Calu3 (cell line): Measurements from ENCODE around the gene AGO4. TPM values are rescaled to one million over a fixed set of nuclear protein-coding genes. Genes with fewer than 3 reads are reported as not detected.

Experiments
- BruUV-seq: library from RNA; stranded (reverse); fragments of 400-500 nt; replicated peaks from 2 replicates; lab custom pipeline; 2021; lab: Mats Ljungman, UMichigan
- CTCF ChIA-PET: fragments of 300-600 bp; sonication (Branson Sonifier 250); formaldehyde crosslinking; loops from one replicate; lab custom pipeline; 2022; ENCODE audit warnings: antibody characterized with exemption; lab: Charles Lee
- DNase-seq: peaks from one replicate; pipeline ENCODE4 v3.0.0; 2022
- H3K27ac Mint-ChIP-seq: one replicate; pipeline ENCODE4 v1.8.0; 2022; ENCODE audit warnings: mixed read lengths; ENCODE audit not compliant: unreplicated experiment
- H3K27me3 Mint-ChIP-seq: one replicate; pipeline ENCODE4 v1.8.0; 2022; ENCODE audit warnings: mixed read lengths; ENCODE audit not compliant: unreplicated experiment
- H3K36me3 Mint-ChIP-seq: one replicate; pipeline ENCODE4 v1.8.0; 2022; ENCODE audit warnings: mild to moderate bottlenecking, moderate library complexity, mixed read lengths; ENCODE audit not compliant: insufficient read depth, unreplicated experiment
- H3K4me1 Mint-ChIP-seq: one replicate; pipeline ENCODE4 v1.8.0; 2022; ENCODE audit warnings: mild to moderate bottlenecking, low read depth, mixed read lengths; ENCODE audit not compliant: unreplicated experiment
- H3K4me3 Mint-ChIP-seq: one replicate; pipeline ENCODE4 v1.8.0; 2022; ENCODE audit warnings: mild to moderate bottlenecking, low read depth, moderate library complexity, mixed read lengths; ENCODE audit not compliant: unreplicated experiment
- H3K9me3 Mint-ChIP-seq: one replicate; pipeline ENCODE4 v1.8.0; 2022; ENCODE audit warnings: low read depth, mixed read lengths; ENCODE audit not compliant: unreplicated experiment
- intact Hi-C: fragments of 100-400 bp; cut with micrococcal nuclease; formaldehyde crosslinking; loops from one replicate; pipeline ENCODE4 v1.10.0; 2022; ENCODE audit not compliant: unreplicated experiment
- total RNA-seq: library from RNA; stranded (reverse); gene quantifications from 2 replicates; pipeline ENCODE4 v1.2.3, GENCODE V29; 2022
- TF ChIP-seq, protein P1 (sequence below): fragments of 200-600 bp; IDR thresholded peaks from one replicate; pipeline ENCODE4 v1.8.0; 2022; ENCODE audit warnings: antibody characterized with exemption; ENCODE audit not compliant: unreplicated experiment

AGO4 gene
- total RNA-seq, 1 experiment from 2014 or later = 8.3 TPM

- Mint-ChIP-seq H3K27me3 (no peaks in the 10 kb centered on the region), H3K9me3 (no peaks in the 10 kb centered on the region), H3K27ac (no peak overlapping the region), H3K4me1 (no peaks in the 10 kb centered on the region), H3K4me3 (no peak overlapping the region), H3K36me3 (no peaks in the 10 kb centered on the region)
- BruUV-seq = no TSS peak
- CTCF ChIA-PET = no interaction called here
- no peak for DNase-seq
- intact Hi-C loops = no loop called here
- TF ChIP-seq, protein P1, sequence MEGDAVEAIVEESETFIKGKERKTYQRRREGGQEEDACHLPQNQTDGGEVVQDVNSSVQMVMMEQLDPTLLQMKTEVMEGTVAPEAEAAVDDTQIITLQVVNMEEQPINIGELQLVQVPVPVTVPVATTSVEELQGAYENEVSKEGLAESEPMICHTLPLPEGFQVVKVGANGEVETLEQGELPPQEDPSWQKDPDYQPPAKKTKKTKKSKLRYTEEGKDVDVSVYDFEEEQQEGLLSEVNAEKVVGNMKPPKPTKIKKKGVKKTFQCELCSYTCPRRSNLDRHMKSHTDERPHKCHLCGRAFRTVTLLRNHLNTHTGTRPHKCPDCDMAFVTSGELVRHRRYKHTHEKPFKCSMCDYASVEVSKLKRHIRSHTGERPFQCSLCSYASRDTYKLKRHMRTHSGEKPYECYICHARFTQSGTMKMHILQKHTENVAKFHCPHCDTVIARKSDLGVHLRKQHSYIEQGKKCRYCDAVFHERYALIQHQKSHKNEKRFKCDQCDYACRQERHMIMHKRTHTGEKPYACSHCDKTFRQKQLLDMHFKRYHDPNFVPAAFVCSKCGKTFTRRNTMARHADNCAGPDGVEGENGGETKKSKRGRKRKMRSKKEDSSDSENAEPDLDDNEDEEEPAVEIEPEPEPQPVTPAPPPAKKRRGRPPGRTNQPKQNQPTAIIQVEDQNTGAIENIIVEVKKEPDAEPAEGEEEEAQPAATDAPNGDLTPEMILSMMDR = no peak
Measured at GRCh38 chr1:35852241-35852640, 44.4 kb downstream of the AGO4 start.

- H3K9me3 Mint-ChIP-seq = no peaks in the 10 kb centered on the region
- intact Hi-C loops = no loop called here
- no peaks in the 10 kb centered on the region for H3K27me3 Mint-ChIP-seq
- no peak overlapping the region for H3K27ac Mint-ChIP-seq
- no TSS peak for BruUV-seq
- CTCF ChIA-PET = interaction anchor here (0.6 to 0.7 kb wide), 2 partner anchors 13 to 448 kb away, joined by 5 to 6 read pairs; no protein-coding TSS in a partner anchor
- TF ChIP-seq, protein P1 = no peak
- no peaks in the 10 kb centered on the region for H3K4me1 Mint-ChIP-seq
- H3K4me3 Mint-ChIP-seq = no peak overlapping the region
- no peak for DNase-seq
- no peaks in the 10 kb centered on the region for H3K36me3 Mint-ChIP-seq
Measured at GRCh38 chr1:35854989-35855700, 47.3 kb downstream of the AGO4 start.

GRCh38 chr1:35856964-35857363 lies 49.1 kb downstream of the AGO4 start:
- DNase-seq = no peak
- no peaks in the 10 kb centered on the region for H3K4me1 Mint-ChIP-seq
- BruUV-seq = no TSS peak
- no peaks in the 10 kb centered on the region for H3K36me3 Mint-ChIP-seq
- no peak overlapping the region for H3K27ac Mint-ChIP-seq
- H3K4me3 Mint-ChIP-seq = no peak overlapping the region
- intact Hi-C loops = no loop called here
- CTCF ChIA-PET = no interaction called here
- H3K27me3 Mint-ChIP-seq = no peaks in the 10 kb centered on the region
- TF ChIP-seq, protein P1 = no peak
- H3K9me3 Mint-ChIP-seq = no peaks in the 10 kb centered on the region

GRCh38 chr1:35857830-35858229 lies 50.0 kb downstream of the AGO4 start:
- CTCF ChIA-PET = no interaction called here
- no peak overlapping the region for H3K27ac Mint-ChIP-seq

More at GRCh38 chr1:35857830-35858229, 50.0 kb downstream of the AGO4 start:
- intact Hi-C loops = no loop called here
- Mint-ChIP-seq H3K27me3 (no peaks in the 10 kb centered on the region), H3K9me3 (no peaks in the 10 kb centered on the region), H3K4me1 (no peaks in the 10 kb centered on the region), H3K36me3 (no peaks in the 10 kb centered on the region), H3K4me3 (no peak overlapping the region)
- BruUV-seq = no TSS peak
- DNase-seq = peak; percentile 2
- TF ChIP-seq, protein P1 = no peak
